SIG-M5 treated with dmso at 0.1 percent for 504 hours (cell line): ENCODE measurements around the gene ITGA2.
"Not testable (repeated sequence)": the region's sequence is repeated elsewhere in the genome, so short reads cannot be mapped to it uniquely, and the experiment has no call there.

Source experiments
- DNase-seq: peaks from one replicate; lab custom pipeline; 2025; ENCODE audit not compliant: unreplicated experiment; lab: John Stamatoyannopoulos, UW

Gene ITGA2

DNA sequence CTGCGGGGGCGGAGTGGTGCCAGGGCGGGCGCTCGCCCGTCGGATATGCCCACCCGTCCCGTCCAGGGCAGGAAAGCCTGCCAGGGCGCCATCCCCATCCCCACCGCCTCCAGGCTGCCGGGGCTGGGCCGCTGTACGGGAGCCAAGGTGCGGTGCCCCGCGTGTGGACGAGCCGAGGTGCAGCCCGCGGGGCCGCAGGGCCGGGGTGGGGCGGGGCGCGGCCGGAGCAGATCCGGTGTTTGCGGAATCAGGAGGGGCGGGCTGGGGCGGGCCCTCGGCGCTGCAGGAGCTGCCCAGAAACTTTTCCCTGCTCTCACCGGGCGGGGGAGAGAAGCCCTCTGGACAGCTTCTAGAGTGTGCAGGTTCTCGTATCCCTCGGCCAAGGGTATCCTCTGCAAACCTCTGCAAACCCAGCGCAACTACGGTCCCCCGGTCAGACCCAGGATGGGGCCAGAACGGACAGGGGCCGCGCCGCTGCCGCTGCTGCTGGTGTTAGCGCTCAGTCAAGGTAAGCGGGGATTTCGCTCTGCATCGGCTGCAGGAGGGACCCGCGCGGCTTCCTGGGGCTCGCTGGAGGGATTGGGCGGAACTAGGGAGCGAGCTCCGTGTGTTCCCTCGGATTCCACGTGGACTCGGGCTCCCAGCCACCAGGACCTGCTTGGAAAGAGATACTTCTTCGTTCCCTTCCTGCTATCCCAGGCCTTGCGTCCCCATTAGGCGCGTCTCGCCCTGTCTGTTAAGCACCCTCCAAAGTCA is at the start of gene ITGA2:
Gene ITGA2 (plus strand): TSS at position 328 of the 756 bp plus-strand sequence. CDS start 117 bp downstream, at position 445.
- DNase-seq: no peak

DNA sequence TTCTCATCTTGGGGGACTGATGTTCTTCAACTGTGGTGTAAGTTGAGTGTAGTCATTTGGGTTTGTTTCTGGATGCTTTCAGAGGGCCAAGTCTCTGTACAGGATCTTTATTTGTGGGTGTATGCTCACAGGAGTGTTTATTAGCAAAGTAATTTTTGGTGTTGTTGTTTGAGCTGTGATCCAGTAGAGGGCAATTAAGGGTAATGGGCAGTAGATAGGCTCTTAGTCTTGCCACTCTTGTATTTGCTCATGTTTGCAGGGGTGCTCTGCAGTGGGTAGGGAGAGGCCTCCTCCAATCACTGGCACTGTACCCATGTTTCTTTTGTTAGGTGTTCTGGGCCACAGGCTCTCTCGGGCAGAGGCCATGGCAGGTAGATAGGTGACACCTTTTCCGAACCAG is 45.9 kb upstream of the ITGA2 start:
- DNase-seq: peak; percentile 5

DNA sequence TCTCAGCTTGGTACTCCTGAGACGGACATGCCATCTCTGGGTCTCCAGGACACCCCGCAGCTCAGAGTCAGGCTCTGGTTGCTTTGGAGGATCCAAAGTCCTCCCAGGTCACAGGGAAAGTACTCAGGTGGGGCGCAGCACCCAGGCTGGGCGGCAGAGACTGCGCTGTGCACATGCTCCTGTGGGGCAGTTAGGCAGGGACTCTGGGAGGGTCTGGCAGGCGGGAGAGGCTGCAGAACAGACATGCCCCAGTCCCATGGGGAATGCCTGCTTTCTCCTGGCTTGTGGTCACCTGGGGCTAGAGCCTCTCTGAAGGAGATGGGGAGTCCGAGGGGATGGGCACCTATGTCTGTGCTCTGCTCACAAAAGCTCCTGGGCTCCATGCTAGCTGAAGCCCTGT is 45.3 kb upstream of the ITGA2 start:
- DNase-seq: no peak

DNA sequence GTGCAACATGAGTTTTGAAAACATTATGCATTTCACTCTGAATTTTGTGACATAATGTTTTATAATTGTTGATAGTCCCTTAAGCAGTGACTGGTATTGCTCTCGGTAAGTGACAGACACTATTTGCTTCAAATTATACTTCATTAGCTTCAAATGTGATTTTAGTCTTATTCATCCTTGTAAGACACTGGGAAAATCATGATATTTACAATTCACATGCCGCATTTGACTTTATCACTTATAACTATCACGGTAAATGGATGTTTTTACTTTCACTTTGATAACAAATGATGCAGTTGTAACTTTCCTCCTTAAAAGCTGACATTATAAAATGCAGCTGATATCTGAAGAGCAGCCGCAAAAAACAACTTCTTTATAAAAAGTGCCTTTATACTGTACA is 44.1 kb upstream of the ITGA2 start:
- DNase-seq: no peak

DNA sequence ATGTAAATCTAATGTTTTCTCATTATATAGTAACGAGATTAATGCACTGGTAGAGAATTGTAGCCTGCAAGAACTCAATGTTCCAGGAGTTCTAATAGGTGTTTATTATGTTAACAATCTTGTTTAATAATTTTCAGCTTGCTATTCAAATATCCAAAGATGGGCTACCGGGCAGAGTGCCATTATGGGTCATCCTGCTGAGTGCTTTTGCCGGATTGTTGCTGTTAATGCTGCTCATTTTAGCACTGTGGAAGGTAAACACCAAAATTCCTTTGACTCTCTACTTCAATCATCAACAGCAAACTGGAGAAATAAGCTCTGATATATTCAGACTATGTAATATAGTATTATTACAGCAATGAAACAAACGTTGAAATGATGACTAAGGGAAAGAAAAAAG is 41.9 kb upstream of the ITGA2 start:
- DNase-seq: no peak

DNA sequence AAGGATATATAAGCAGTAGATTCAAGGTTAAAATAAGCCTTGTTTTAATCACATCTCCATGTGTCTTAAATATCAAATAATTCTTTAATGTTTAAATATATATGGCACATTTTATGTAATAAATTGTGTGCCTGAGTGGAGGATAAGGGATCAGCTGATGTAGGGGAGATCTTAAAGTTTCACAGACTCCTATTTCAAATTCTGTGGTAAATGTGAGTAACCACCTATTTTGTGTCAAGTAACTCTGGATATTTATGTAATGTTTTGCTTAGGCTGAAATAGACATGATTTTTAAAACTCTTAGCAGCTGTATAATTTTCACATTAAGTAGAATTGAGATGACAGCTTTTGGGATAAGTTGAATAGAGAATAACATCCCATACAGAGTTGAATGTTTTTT is 41.3 kb upstream of the ITGA2 start:
- DNase-seq: no peak

DNA sequence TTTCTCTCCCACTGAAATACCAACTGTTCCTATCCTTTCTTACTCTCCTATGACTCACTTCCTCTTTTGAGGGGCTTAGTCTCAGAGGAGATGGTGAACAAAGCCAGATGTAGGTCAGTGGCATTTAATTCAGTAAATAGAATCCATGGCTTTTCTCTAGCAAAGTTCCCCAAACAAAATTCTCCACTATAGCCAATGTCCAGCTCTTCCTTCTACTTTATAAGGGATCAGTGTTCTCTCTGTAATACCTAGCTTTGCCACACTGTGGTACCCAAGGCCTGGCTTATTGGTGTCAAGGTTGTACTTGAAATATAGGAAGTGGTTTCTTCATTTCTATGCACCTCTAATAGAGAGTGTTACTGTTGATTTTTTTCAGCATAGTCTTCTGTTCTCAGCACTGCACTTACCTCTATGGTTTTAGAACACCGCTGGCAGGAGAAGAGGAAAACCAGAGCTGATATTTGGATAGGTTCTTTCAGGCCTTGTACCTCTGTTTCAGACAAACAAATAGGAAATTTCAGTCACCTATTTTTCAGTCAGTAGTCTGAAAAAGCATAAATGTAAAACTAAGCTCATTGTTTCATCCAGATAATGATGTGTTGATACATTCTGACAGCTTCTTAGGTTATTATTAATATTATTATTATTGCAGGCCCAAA is 40.6 kb upstream of the ITGA2 start:
- DNase-seq: peak; percentile 66

DNA sequence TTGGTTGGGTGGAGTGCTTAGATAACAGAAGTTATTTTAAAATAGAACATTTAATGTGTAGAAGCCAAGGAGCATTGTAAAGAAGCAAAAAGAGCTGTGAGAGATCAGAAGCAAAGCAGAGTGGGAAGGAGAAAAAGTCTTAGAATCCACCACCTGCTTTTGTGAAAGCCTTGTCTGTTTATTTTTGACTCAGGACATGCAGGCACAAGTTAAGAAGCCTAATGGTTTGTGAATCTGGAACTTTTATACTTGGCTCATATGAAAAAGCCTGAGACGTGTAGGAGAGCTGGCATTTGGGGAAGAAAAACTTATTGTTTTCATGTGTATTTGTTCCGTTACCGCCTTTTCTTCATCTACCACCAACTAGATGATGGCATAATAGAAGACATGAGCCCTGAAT is 38.5 kb upstream of the ITGA2 start:
- no peak for DNase-seq

DNA sequence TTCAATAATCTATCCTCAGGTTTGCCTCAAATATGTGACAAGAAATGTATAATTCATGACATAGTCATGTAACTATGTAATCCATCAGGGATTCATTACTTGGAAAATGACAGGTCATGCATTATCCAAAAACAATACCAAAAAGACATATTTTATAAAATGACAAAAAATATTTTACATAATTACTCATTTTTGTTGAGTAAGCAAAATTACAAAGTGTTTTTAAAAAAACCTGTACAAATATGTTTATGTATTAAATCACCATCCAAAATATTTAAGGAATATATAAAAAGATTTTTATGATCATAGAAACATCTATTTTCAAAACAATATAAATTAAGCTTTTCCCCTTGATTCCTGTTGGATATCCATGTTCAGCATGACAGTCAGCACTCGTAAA is 36.7 kb upstream of the ITGA2 start:
- DNase-seq: no peak

DNA sequence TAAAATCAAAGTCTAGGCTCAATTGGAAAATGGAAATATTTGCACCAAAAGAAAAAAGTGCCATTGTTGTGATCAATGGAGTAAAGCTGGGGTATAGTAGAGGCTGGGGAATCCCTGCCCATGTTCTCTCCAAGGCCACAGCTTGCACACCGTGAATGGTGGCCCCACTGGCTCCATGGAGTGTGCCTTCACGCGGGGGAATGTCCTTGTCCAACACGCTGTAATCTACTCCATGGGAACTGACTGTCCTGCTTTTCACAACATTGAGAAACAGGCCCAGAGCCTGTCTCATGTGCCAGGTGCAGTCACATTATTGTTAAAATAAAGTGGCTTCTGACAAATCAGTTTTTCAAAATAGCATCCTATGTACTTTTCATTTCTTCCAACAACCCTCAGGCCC is 33.1 kb upstream of the ITGA2 start:
- DNase-seq: no peak

DNA sequence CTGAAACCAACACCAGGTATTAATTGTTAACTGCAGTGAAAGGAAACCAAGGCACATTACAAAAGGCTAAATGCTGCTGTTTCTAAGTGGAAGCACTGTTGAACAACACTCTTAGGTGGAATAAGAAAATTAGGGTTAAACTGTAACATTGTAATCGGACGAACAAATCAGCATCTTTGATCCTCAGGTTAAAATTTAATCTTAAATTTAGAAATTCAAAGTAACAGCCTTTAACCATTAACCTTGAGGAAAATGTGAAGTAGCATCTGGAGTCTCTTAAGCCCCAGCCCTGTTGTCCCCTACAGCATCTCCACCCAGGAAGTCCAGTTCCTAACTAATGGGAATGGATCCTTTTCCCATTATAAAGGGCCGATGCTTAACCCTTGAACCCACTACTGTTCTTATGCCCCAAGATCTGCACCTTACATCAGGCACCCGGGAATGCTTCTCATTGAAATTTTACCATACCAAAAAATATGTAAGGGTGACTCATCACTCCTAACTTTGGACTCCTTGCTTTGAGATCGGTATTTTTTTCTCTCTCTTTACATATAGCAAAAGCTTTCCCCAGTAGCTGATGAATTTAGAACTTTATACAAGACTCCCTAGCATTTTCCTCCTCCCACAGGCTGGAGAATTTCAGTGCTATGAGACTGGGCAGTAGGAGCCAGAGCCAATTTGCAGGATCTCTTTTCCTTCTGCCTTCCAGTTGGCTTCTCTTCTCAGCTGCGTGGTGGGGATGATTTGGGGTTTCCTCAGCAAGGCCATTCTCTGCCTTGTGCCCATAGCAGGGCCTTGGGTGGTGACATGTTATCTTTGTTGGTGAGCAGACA is 32.0 kb upstream of the ITGA2 start:
- DNase-seq: no peak

DNA sequence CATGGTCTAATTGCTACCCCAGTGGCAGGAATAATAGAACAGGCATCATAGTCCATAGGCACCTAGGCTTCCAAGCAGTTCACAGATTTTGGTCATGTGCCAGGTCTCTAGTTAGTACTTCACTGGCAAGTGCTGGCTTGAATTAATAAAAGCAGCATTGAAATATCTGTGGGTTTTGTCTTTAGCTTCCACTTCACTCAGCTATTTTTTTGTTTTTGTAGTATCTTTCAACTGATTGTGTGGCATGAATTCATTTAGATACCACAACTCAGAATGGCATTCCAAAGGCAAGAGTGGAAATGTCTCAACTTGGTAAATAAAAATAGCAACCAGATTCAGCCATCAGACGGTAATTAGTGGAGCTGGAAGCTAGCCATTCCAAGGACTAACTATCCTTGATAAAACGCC is 27.9 kb upstream of the ITGA2 start:
- DNase-seq: no peak

DNA sequence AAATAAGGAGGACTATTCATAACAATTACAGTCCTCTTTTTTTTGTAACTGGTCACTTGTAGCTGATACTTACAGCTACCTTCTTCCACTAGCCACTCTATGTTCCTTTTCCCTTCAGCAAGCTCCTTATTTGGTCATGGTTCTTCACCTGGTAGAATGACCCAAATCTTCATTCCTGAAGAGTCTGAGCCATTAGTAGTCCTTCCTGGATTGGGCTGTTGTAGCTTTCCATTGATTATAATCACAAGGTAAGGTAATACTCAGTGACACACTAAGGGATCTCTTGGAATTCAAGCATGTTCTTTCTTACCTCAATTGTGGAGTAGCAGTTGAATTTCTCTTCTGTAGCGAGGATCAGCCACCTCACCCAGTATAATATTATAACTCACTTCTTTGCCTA is 25.5 kb upstream of the ITGA2 start:
- no peak for DNase-seq

DNA sequence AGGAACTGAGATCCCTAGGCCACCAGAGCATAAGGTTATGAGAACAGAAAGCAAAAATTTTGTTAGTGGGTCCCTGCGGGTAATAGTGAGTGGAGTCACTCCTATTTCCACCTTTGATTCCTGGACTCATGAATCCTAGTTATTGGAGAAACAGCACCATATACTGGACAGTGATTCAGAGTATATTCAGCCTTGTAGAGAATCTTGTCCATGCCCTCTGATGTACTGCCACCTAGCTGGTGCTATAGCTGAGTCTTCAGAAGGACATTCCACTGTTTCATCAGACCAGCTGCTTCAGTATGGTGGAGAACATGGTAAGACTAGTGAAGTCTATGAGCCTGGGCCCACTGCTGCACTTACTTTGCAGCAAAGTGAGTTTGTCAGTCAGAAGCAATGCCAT is 25.0 kb upstream of the ITGA2 start:
- DNase-seq: peak; percentile 29

DNA sequence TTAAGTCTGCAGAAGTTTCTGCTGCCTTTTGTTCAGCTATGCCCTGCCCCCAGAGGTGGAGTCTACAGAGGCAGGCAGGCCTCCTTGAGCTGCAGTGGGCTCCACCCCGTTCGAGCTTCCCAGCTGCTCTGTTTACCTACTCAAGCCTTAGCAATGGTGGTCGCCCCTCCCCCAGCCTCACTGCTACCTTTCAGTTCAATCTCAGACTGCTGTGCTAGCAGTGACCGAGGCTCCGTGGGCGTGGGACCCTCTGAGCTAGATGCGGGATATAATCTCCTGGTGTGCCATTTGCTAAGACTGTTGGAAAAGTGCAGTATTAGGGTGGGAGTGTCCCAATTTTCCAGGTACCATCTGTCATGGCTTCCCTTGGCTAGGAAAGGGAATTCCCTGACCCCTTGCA is 13.0 kb upstream of the ITGA2 start:
- not testable (repeated sequence) for DNase-seq

DNA sequence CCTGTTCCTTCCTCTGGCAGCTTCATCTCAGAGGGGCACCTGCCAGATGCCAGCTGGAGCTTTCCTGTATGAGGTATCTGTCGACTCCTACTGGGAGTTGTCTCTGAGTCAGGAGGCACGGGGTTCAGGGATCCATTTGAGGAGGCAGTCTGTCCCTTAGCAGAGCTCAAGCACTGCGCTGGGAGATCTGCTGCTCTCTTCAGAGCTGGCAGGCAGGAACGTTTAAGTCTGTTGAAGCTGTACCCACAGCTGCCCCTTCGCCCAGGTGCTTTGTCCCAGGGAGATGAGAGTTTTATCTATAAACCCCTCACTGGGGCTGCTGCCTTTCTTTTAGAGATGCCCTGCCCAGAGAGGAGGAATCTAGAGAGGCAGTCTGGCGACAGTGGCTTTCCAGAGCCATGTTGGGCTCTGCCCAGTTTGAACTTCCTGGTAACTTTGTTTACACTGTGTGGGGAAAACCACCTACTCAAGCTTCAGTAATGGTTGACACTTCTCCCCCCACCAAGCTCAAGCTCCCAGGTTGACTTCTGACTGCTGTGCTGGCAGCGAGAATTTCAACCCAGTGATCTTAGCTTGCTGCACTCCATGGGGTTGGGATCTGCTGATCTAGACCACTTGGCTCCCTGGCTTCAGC is 11.8 kb upstream of the ITGA2 start:
- DNase-seq: no peak

DNA sequence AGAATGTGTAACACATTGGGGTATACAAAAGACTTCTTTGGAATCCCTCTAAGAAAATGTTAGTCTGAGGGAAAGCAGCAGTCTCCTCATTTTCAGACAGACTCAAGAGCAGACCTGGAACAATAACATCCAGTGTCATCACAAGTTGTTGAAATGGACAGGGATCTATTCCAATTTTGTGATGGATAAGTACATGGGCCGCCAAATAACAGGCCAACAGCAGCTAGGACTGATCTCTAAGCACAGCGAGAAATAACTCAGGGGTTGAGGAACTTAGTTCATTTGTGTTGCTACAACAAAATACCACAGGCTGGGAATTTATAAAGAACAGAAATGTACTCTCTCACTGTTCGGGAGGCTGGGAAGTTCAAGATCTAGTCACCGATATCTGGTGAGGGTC is 7.6 kb upstream of the ITGA2 start:
- DNase-seq: no peak

DNA sequence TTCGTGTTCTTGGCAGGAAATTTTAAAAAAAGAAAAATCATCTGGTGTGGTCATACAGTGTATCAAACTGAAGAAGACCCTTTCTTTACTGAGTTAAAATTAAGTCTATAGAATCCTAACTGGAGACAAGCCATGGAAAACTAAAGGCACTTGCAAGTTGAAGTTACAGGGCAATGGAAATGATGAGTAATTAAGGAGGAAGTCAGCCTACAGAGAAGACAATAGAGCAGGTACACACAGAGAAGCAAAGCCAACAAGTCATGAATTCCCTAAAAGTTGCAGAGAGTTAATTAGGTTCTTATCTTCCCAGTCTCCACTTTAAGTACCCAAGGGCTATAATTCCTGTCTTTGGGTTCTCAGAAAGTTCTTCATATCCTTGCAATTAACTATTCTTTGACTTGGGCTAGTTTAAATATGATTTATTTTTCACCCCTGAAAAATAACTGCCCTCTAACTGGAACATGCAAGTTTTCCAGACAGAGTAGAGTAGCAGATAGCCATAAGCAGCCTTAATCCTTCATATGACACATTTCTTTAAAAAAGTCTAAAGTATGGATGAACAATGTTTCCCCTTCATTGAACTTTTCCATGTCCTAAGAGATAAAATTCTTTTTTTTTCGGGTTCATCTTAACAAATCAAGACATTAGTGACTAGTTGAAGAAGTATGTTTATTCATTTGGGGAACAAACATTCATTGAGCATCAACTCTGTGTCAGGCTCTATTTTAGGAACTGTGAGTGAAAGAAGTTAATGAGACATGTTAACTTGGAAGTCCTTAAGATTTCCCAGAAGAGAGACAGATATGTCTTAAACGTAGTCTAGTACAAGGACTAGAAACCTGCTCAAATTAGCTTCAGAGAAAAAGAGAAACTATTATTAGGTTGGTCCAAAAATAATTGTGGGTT is 5.2 kb upstream of the ITGA2 start:
- no peak for DNase-seq

DNA sequence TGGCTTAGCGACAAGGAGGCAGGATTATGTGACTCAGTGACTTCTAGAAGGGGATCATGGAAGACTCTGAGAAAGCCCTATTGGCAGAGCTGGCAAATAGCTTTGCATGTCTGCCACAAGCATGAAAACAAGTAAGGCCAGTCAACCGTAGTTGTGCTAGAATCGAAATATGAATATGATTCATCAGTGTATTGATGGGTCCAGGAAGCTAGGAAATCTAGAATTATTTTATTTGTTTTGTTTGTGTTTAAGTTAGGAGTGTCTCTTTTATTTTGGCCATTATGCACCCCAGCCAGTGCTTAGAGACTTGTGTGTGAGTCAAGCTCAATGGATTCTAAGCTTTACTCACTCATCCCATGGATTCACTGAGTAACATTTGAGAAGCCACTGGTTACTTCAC is 3.8 kb upstream of the ITGA2 start:
- no peak for DNase-seq

DNA sequence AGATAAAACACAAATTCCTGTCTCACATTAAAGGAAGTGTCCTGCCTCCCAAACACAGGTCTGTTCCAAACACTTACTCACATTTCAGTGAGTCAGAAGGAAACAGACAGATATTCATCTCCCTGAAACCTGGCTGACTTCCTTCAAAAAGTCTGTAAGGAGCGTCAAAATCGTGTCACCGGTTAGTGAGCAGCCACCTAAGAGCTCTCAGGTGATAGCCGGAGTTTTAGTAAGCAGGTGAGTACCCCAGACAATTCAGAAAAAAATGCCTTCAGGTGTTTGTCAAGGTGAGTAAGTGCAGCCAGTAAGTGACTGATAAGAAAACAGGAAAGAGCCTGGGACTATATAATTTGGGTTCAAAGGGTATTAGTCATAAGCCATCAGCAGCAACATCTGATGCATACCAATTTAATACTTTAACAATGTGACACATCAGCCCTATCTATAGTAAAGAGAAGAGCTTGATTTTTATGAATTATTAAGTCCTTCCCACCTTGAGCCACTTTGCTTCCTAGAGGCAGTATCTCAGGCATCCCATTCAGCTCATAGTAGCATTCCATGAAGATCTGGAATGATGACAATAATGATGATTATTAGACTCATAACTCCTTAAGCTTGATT is 1.3 kb upstream of the ITGA2 start:
- DNase-seq: peak; percentile 41
